NCI-H1694 (cell line): ENCODE data around the gene SYT9.
"Not testable (repeated sequence)": the region's sequence is repeated elsewhere in the genome, so short reads cannot be mapped to it uniquely, and the experiment has no call there.

Source experiments
- DNase-seq: peaks from one replicate; lab custom pipeline; 2025; lab: John Stamatoyannopoulos, UW

The SYT9 gene

DNA sequence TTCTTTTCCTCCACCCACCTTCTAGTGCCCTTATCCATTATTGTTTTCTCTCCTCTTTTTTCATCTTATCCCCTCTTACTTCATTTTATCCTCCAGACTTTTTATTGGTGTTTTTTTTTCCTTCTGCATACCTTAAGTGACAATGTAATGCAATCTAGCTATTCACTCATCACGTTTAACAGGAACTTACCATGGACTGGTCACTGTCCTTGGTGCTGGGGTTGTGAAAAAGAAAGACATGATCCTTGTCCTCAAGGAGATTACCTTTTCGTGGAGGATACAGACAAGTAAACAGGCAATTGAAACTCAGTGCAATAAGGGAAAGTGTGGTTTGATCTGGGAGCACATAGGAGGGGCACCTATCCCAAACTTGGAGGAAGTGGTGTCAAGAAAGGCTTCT, 20.7 kb downstream of the SYT9 start:
- no peak for DNase-seq

DNA sequence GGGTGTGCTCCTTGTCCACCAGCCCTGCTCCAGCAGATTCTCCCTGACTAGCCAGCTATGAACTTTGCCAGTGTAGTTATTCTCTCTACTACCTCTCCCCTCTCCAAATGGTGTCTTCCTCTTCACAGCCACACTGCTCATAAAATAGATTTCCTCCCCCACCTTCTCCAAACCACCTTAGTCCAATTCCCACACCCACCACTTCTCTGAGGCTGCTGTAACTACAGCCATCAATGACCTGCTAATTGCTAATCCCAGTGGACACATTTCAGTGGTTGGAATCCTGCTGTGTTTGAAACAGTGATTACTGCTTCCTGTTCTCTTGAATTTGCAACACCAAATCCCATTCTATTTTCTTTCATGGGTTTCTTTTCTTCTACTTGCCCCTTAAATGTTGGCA, 23.4 kb downstream of the SYT9 start:
- DNase-seq, result no peak

DNA sequence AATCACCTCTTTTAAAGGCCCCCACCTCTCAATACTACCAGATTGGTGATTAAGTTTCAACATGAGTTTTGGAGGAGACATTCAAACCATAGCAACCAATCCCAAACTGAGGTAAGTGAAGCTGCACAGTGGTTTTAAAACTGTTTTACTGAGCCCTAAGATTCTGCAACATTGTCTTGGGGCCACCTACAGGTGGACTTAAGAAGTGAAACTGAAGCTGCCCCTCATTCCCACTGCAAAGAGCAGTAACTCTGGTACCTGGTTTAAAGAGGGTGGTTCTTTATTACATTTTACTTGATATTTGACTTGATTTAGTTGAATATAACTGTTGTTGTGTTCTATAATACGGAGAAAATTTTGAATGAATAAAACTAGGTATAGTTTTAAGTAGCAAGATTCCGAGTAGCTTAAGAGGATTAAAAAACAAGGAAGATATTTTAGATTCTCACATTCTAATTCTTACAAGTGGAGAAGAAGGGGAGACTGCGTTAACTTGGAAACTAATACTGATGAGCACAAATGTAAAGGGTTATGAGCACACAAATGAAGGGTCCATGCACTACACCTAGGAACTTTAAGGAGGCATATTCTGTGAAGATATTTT, 26.7 kb downstream of the SYT9 start:
- no peak for DNase-seq

DNA sequence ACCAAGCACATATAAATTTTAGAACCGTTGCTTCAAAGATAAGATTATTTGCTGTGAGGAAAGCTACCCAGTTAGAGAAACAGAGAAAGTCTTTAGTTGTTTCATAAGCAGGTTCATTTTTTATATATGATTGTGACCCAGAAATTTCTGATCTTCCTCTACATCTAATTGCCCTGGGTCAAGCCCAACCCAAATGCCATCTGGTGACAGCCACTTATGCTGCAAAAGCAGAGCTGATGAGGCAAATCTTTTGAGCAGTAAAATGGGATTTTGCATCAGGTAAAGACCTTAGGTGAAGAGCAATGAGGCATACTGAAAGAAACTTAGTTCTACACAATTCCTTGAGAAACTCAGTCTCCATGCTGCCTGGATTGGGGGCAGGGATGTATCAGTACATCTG, 28.0 kb downstream of the SYT9 start:
- DNase-seq, result no peak

DNA sequence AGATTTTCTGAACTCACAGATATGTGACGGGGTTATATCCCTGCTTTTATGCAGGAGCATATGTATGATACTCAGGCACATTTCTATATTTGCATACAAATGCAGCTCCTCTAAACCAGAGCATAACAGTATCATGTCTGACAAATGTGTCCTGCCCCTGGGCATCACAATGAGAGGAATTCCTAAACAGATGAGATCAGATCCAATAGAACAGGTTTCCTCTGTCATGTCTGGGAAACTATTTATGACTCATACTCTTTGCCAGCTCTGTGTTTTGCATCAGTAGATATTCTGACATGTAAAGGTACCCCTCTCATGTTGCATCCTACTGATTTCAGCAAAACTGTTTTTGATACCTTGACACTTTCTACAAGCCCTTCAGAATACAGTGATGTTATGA, 29.4 kb downstream of the SYT9 start:
- no peak for DNase-seq

DNA sequence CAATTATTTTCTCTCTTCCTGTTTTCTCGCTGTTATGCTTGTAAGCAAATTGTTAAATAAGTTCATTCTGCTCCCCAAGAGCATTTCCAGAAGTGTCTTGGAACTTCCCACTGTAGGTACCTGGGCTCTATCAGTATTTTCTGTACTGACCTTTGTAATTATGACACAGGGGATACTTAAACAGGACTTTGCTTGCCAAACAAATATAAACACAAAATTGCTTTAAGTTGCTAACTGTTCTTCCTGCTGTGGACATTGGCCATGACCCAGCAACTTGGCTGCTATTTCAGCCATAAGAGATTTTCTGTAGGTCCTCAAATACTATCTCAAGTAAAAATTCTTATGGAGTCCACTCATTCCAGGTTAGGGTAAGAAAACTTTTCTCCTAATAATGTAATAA, 30.1 kb downstream of the SYT9 start:
- DNase-seq, result no peak

DNA sequence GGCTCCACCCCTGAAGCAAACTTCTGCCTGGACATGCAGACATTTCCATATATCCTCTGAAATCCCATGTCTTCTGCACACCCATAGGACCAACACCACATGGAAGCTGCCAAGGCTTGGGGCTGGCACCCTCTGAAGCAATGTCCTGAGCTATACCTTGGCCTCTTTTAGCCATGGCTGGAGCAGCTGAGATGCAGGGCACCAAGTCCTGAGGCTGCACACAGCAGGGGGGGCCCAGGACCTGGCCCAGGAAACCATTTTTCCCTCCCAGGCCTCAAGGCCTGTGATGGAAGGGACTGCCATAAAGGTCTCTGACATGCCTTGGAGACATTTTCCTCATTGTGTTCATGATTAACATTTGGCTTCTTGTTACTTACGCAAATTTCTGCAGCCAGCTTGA, 34.5 kb downstream of the SYT9 start:
- no peak for DNase-seq

DNA sequence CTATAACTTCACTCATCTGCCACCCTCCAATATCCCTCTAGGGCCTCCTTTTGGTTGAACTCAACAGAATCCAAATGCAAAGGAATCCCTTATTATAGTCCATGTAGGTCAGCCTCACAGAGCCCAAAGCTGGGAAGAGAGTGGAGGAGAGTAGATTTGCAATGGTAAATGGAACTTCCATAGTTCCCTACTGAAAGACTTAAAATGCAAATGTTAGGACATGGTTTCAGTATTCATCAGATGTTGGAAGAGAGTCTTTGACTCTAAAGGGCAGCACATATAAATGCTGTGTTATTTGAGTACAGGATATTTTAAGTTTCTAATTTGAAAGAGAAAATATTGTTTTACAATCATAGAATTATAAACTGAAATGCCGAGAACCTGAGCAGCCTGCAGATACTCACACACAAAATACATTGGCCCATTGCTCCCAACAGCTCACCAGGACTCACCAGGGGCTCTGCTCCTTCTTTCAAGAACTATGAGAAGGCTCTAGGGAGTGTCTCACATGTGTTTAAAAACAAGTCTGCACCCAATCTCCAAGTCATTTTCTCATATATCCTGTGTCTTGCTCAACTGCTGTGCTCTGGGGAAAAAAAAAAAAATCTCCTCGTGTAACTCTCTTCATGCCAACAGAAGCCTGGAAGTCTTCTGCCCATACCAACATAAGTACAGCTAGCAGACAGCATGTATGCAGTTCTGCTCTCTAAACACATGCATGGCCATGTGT, 39.6 kb downstream of the SYT9 start:
- no peak for DNase-seq

DNA sequence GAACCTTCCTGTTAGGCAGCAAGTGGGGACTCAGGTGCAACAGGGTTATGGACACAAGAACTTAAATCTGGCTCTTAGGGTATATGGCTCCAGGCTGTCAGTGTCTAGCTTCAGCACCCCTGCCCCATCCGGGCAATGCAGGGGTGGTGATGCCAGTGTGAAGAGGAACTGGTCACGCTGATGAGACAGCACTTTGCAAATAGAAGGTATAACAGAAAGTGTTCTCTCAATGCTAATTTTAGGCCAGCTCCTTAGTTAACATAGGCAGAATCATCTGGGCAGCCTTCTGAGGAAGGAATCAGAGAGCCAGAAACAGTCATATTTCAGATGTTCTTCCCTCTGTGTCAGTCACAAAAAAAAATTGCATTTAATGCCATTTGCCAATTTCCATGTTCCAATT, 41.2 kb downstream of the SYT9 start:
- no peak for DNase-seq

DNA sequence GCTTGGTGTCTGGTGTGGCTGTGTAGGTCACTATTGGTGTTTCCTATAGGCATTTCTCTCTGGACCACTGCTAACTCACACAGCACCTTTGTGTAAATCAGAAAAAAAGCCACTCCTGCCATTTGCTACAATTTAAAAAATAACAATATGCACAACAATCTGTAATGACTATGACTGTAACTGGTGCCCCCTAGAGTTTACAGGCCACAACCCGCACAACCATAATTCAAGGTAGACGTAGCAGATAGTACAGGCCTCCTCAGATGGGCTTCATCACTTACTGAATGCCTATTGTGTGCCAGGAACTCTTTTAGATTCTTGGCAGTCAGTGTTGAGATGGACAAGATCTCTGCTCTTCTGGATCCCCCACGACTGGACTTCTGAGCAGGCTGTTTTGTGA, 47.7 kb downstream of the SYT9 start:
- no peak for DNase-seq

DNA sequence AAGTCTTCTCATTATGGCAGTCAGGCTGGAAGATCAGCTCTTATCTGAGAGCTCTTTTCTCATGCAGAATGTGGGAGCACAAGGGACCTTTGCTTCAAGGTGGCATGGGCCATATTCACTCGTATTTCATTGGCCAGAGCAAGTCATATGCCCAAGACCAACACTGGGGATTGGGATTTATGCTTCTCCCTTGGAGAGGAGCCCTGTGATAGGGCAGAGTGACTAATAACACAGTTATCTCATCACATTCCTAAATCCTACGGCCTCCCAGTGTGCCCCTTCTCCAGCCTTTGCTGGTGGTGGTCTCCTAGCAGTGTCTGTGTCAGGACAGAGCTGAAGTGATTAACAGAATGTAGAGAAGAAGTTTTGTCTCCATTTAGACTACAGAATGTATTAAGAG, 48.6 kb downstream of the SYT9 start:
- DNase-seq, result no peak

DNA sequence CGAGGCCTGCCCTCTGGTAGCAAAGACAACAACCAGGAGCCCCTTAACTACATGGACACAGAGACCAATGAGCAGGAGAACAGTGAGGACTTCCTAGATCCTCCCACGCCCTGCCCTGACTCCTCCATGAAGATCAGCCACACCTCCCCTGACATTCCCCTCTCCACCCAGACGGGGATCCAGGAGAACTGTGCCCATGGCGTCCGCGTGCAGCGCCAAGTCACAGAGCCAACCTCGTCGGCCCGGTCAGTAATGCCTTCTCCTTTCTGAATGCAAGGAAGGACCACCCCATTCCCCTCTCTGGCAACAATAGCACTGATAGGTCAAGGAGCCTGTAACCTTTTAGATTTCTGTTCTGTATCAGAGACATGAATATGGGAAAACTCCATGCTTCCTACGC, 51.4 kb downstream of the SYT9 start:
- DNase-seq, result no peak

DNA sequence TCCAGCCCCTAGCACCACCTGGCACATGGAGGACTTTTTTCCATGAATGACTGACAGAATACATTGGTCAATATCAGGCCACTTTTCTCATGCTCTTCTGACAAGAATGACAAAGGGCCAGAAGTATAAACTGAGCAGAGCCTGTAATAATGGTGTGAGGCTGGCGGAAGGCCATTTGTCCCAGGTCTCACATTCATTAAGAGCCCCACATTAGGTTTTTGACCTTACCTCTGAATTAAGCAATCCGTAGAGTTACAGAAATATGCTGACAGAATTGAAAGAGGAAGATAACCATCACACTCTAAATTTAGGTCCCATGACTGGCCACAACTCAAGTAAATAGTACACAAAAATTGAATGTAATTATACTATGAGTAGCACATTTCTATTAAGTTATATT, 55.2 kb downstream of the SYT9 start:
- no peak for DNase-seq

DNA sequence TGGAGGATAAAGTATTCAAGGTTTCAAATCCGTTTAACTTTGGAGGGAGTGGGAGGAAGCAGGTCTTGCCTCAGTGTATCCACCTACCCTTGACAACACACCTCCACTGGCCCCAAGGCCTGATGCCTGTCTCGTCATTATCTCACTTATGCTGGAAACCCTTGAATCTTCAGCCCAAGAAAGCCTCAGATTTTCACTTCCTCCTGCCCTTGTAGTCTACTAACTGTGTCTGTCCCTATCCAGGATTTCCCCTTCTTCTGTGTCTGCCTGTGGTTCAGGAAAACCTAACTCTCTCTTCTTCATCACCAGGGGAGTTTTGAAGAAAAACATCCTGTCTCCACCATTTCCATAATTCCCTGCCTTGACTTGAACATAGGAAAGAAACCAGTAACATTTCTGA, 56.1 kb downstream of the SYT9 start:
- DNase-seq, result no peak

DNA sequence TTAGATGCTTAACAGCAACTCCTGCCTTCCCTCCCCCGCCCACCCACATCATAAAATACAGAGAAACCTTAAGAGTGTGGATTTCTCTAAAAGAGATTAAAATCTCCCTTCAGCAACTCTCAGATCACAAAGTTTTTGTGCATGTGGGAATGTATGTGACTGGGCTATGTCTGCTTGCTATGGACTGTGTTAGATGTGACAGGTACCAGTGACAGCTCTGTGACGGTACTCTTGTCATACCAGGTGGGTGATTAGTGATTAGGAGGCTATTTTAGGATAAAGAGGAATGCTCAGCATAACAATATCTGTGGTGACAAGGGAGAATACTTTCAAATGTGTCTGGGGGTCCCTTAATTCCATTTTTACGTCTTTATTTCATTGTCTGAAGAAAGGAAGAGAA, 60.2 kb downstream of the SYT9 start:
- no peak for DNase-seq

DNA sequence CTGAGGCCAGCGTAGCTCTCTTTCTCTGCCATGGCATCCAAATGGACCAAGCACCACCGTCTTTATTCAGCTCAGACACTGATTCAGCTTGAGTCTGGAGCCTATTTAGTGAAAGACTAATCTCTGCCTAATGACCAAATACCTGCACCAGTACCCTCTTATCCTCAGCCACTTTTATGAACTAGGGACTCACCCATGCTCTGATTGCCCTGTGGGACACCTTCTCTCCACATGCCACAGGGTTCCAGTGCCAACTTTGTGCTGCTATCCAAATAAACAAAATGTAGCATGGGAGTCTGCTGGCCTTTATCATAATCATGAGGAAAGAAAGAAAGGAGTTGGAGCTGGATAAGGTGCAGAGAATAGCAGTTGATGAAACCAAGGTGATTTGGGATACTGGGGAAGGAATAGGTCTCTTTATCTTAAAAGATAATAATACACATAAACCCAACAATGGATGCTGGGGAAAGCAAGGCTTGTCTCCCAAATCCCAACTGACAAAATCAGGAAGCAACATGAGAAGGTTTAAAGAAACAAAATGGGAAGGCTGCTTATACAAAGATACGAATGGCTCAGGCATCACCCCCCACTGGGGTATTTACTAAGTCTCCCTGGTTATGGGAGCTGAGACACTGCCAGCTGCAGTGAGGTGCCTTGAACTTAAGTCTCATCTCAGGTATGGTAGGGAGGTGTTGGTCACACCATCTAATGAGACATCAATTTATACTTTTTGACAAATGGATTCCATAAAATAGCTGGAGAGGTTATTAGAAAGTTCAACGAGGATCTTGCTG, 63.3 kb downstream of the SYT9 start:
- DNase-seq, result no peak

DNA sequence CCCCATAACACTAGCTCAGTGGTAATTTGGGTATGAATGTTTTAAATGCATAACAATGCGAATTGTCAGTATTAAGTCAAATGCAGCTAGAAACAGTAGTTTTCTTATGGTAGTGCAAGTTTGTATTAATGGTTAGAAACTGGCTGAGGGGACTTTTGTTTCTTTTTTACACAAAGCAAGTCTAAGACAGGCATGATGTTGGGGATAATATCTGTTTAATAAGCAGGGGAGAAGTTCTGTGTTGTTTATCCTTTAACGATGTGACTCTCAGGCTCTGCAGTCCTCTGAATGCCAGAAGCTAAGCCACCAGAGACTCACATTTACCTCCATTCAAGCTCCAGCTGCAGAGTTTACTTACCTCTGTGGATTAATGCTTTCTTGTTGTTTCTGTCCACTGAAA, 67.8 kb downstream of the SYT9 start:
- DNase-seq, result no peak

DNA sequence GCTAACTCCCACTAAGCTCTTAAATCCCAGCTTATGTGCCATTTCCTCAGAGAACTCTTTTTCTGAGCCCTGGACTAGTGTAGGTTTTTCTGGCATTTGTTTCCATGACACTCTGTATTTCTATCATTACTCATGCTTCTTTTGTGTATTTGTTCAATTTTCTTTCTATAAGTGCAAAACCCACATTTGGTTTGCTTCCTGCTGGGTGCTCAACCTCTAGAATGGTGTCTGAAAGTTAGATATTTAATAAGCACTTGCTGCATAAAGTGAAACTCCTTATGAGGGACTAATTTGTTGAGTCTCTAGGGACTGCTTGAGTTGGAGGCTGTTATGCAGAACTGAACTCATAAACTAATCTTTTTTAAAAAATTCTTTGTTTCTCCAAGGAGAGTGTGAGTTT, 68.6 kb downstream of the SYT9 start:
- no peak for DNase-seq

DNA sequence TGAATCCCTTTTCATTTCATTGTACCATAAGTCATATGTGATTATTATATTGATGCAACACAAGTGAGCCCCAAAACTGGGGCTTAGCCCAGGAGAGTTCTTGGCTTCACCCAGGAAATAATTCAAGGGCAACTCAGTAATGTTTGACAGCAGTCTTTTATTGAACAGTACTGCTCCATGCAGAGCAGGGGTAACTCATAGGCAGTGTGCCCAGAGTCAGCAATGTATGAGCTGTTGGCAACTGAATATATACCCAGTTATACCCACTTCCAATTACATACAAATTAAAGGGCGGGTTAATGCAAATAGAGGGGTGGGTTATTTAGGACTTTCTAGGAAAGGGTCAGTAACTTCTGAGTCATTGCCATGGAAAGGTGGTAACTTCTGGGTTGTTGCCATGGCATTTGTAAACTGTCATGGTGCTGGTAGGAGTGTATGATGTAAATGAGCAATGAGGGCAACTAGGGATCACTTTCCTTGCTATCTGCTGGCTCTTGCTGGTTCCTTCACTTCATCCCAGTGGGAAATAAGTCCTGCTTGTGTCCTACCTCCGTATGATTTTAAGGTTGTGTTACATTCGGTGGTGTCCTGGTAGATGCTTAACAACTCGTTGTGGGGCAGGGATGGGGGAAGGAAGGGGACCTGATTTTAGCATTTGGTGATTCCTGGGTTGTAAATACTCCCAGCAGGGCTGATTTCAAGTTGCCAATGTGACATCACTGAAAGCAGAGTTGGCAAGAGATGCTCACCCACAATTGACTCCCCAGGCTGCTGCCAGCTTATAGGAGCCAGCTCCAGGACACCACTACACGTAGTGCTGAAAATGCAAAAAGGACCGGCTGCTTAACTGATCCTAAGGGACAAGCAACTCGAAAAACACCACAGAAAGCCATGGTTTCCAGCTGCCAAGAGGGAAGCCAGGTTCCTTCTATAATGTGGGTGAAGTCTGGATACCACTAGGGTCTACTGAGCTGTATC, 70.1 kb downstream of the SYT9 start:
- DNase-seq, result no peak

DNA sequence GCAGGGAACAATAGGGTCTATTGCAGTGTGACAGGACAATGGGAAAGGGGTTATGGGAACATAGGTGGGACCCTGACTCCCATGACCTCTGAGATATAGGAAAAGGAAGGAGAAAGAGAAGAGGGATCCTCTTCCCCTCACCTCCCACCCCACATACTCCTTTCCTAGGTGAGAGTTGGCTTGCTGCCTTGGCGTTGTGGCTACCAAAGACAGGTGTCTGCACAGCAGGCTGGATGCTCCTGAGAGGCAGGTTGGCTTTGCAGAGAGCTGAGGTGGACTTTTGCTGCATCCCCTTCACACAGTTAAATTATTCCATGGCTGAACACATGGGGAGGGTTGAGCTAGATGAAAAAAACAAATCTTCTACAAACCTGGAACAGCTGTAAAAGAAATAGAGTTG, 80.7 kb downstream of the SYT9 start:
- no peak for DNase-seq

DNA sequence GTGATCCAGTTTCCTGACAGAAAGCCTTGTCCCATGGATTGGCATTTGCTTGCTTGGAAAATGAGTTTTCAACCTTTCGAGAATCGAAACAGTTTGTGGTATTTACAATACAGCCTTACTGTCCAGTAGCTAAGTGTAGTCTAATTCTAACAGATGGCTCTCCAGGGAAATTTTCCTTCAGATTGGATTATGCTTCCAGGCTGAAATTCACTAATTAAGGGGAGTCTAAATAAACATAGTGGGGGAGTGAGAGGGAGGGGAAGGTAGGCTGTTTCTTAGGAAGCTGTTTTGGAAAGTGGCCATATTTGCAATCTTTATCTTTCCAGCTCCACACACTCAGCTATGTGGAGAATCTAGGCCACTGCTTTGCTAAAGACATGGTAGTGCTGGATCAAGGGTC, 81.3 kb downstream of the SYT9 start:
- no peak for DNase-seq

DNA sequence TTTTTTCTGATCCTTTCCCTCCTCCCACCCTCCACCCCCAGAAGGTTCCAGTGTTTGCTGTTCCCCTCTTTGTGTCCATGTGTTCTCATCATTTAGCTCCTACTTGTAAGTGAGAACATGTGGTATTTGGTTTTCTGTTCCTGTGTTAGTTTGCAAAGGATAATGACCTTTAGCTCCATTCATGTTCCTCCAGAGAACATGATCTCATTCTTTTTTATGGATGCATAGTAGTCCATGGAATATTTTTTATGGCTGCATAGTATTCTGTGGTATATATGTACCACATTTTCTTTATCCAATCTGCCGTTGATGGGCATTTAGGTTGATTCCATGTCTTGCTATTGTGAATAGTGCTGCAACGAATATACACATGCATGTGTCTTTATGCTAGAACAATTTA, 83.7 kb downstream of the SYT9 start:
- DNase-seq, result not testable (repeated sequence)
